OCI-LY1 (cell line): Measurements from ENCODE around the gene PTPRA.

Experiments
- H2AFZ ChIP-seq: fragments of 200-600 bp; sonication (generic), shearing (Covaris generic); 2 replicates; pipeline ENCODE4 v1.6.0; 2014; ENCODE audit warnings: antibody characterized with exemption, mild to moderate bottlenecking, low read length
- H3F3A ChIP-seq: fragments of 200-600 bp; sonication (generic), shearing (Covaris generic); 2 replicates; pipeline ENCODE4 v1.6.0; 2014; ENCODE audit warnings: mild to moderate bottlenecking, antibody characterized with exemption, low read length, moderate library complexity; ENCODE audit not compliant: insufficient read depth
- H3K27ac ChIP-seq: fragments of 200-600 bp; sonication (generic); 2 replicates; pipeline ENCODE4 v1.5.1; 2014; ENCODE audit warnings: low read length, mixed run types, mild to moderate bottlenecking, low read depth; ENCODE audit not compliant: poor library complexity, severe bottlenecking
- H3K27me3 ChIP-seq: fragments of 200-600 bp; sonication (generic); 2 replicates; pipeline ENCODE4 v1.6.0; 2014; ENCODE audit warnings: antibody characterized with exemption, mild to moderate bottlenecking, low read length, moderate library complexity; ENCODE audit not compliant: insufficient read depth
- H3K36me3 ChIP-seq: fragments of 200-600 bp; sonication (generic); 2 replicates; pipeline ENCODE4 v1.6.1; 2014; ENCODE audit warnings: mild to moderate bottlenecking, antibody characterized with exemption, low read length, moderate library complexity, mixed read lengths; ENCODE audit not compliant: insufficient read depth
- H3K4me1 ChIP-seq: fragments of 200-600 bp; sonication (generic); 2 replicates; pipeline ENCODE4 v1.5.1; 2014; ENCODE audit warnings: mild to moderate bottlenecking, low read length, moderate library complexity; ENCODE audit not compliant: insufficient read depth, severe bottlenecking
- H3K4me2 ChIP-seq: fragments of 200-600 bp; sonication (generic), shearing (Covaris generic); 2 replicates; pipeline ENCODE4 v1.6.1; 2014; ENCODE audit warnings: low read length
- H3K4me3 ChIP-seq: fragments of 200-600 bp; sonication (generic); 2 replicates; pipeline ENCODE4 v1.5.1; 2014; ENCODE audit warnings: low read length, low read depth, mild to moderate bottlenecking, mixed read lengths; ENCODE audit not compliant: poor library complexity, severe bottlenecking
- H3K79me2 ChIP-seq: fragments of 200-600 bp; shearing (Covaris generic); 2 replicates; pipeline ENCODE4 v1.6.1; 2016; ENCODE audit warnings: mixed run types, low read length, mixed read lengths; ENCODE audit not compliant: insufficient read depth
- H3K9ac ChIP-seq: fragments of 200-600 bp; sonication (generic), shearing (Covaris generic); 2 replicates; pipeline ENCODE4 v1.6.1; 2014; ENCODE audit warnings: mild to moderate bottlenecking, low read length, mixed read lengths
- H3K9me2 ChIP-seq: fragments of 200-600 bp; sonication (generic), shearing (Covaris generic); 2 replicates; pipeline ENCODE4 v1.6.1; 2014; ENCODE audit warnings: low read depth, mild to moderate bottlenecking, low read length, mixed read lengths
- H3K9me3 ChIP-seq: fragments of 200-600 bp; shearing (Covaris generic); 2 replicates; pipeline ENCODE4 v1.6.1; 2014; ENCODE audit warnings: low read length, mixed read lengths
- H4K20me1 ChIP-seq: fragments of 200-600 bp; sonication (generic), shearing (Covaris generic); 2 replicates; pipeline ENCODE4 v1.6.0; 2016; ENCODE audit warnings: mild to moderate bottlenecking, low read length; ENCODE audit not compliant: insufficient read depth
- CTCF ChIP-seq: fragments of 200-600 bp; sonication (generic), shearing (Covaris generic); IDR thresholded peaks from 2 replicates; pipeline ENCODE4 v1.5.1; 2017; ENCODE audit warnings: mild to moderate bottlenecking, antibody characterized with exemption, low read length, moderate library complexity, mixed read lengths
- EZH2 ChIP-seq: fragments of 200-600 bp; sonication (generic), shearing (Covaris generic); IDR thresholded peaks from 2 replicates; pipeline ENCODE4 v1.8.0; 2017; ENCODE audit warnings: borderline replicate concordance, mixed run types, mild to moderate bottlenecking, antibody characterized with exemption, low read length, moderate library complexity, mixed read lengths

The PTPRA gene

GRCh38 chr20:2972126-2972525, 98.8 kb downstream of the PTPRA start:
- Histone ChIP-seq H3K9me3 (no peaks in the 10 kb centered on the region), H3K27ac (no peak overlapping the region), H3K27me3 (no peaks in the 10 kb centered on the region), H3K36me3 (peaks cover 8% of the 10 kb centered on the region), H2AFZ (no peak overlapping the region), H3K4me1 (no peaks in the 10 kb centered on the region), H3K4me2 (no peak overlapping the region), H3K79me2 (no peaks in the 10 kb centered on the region), H4K20me1 (no peaks in the 10 kb centered on the region), H3K9me2 (no peaks in the 10 kb centered on the region), H3F3A (no peaks in the 10 kb centered on the region), H3K4me3 (no peak overlapping the region), H3K9ac (no peak overlapping the region)
- TF ChIP-seq CTCF (no peak), EZH2 (no peak)

DNA sequence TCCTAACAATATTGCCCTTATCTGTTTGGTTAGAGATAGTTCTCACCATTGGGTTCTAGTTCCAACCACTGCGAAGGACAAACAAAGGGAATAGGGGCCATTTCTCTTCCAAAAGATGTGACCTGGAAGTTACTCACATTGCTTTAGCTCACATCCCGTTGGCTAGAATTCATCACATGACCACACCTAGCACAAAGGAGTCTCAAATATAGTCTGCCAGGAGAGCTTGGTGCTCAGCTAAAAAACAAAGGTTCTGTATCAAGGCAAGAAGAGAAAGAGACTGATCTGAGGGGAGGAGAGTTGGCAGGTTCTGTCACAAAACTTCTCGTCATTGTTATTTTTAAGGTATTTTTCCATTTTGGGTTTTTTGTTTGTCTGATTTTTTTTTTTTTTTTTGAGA, 100.3 kb downstream of the PTPRA start:
- TF ChIP-seq EZH2 (no peak), CTCF (no peak)
- Histone ChIP-seq H3K36me3 (peaks cover 8% of the 10 kb centered on the region; the same call in 1 of the 2 replicates), H3F3A (no peaks in the 10 kb centered on the region), H3K4me3 (no peak overlapping the region), H3K9ac (no peak overlapping the region), H4K20me1 (no peaks in the 10 kb centered on the region), H3K27ac (no peak overlapping the region), H2AFZ (no peak overlapping the region), H3K4me2 (no peak overlapping the region), H3K9me3 (no peaks in the 10 kb centered on the region), H3K9me2 (no peaks in the 10 kb centered on the region), H3K4me1 (no peaks in the 10 kb centered on the region), H3K79me2 (no peaks in the 10 kb centered on the region), H3K27me3 (no peaks in the 10 kb centered on the region)

GRCh38 chr20:2978519-2978918, 105.2 kb downstream of the PTPRA start:
- Histone ChIP-seq H3F3A (no peaks in the 10 kb centered on the region), H3K4me2 (no peak overlapping the region), H3K4me3 (no peak overlapping the region), H3K27ac (no peak overlapping the region), H3K9ac (no peak overlapping the region), H3K4me1 (peaks cover 8% of the 10 kb centered on the region), H3K27me3 (no peaks in the 10 kb centered on the region), H3K9me3 (no peaks in the 10 kb centered on the region), H3K36me3 (no peaks in the 10 kb centered on the region), H3K9me2 (no peaks in the 10 kb centered on the region), H4K20me1 (no peaks in the 10 kb centered on the region), H2AFZ (no peak overlapping the region), H3K79me2 (no peaks in the 10 kb centered on the region)
- no peak for TF ChIP-seq EZH2
- no peak for TF ChIP-seq CTCF
